Epithelial cell of esophagus (primary cell): ENCODE measurements around the gene HECW1.

Experiments used
- DNase-seq: peaks from one replicate; pipeline ENCODE4 v3.0.0; 2010; ENCODE audit warnings: low read depth
- H3K4me3 ChIP-seq: 2 replicates; pipeline ENCODE4 v1.5.1; 2011; ENCODE audit warnings: mild to moderate bottlenecking, low read length, control low read depth
- TF ChIP-seq, protein P1 (sequence below): IDR thresholded peaks from 2 replicates; pipeline ENCODE4 v1.5.1; 2011; ENCODE audit warnings: low read depth, mild to moderate bottlenecking, low read length, control low read depth, inconsistent platforms; ENCODE audit not compliant: insufficient read depth; ENCODE audit errors: missing control alignments

Gene HECW1

DNA sequence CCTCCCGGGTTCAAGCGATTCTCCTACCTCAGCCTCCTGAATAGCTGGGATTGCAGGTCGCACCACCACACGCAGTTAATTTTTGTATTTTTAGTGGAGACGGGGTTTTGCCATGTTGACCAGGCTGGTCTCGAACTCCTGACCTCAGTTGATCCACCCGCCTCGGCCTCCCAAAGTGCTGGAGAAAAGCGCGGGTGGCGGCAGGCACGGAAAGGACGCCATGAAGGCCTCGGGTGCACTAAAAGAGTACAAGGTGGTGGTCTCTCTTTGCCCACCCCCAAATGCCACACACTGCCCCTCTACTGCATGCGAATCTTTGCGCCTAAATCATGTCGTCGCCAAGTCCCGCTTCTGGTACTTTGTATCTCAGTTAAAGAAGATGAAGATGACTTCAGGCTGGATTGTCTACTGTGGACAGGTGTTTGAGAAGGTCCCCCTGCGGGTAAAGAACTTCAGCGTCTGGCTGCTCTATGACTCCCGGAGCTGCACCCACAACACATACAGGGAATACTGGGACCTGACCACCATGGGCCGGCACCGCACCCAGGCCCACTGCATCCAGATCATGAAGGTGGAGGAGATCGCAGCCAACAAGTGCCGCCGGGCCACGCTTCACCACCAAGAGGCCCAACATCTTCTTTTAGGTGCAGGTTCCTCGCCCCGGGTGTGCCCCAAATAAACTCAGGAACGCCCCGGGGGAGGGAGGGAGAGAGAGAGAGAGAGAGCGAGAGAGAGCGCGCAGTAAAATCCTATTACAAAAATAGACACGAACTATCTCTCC, 161.7 kb downstream of the HECW1 start:
- H3K4me3 ChIP-seq: no peak overlapping the region
- TF ChIP-seq, protein P1, sequence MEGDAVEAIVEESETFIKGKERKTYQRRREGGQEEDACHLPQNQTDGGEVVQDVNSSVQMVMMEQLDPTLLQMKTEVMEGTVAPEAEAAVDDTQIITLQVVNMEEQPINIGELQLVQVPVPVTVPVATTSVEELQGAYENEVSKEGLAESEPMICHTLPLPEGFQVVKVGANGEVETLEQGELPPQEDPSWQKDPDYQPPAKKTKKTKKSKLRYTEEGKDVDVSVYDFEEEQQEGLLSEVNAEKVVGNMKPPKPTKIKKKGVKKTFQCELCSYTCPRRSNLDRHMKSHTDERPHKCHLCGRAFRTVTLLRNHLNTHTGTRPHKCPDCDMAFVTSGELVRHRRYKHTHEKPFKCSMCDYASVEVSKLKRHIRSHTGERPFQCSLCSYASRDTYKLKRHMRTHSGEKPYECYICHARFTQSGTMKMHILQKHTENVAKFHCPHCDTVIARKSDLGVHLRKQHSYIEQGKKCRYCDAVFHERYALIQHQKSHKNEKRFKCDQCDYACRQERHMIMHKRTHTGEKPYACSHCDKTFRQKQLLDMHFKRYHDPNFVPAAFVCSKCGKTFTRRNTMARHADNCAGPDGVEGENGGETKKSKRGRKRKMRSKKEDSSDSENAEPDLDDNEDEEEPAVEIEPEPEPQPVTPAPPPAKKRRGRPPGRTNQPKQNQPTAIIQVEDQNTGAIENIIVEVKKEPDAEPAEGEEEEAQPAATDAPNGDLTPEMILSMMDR: no peak
- DNase-seq: no peak

DNA sequence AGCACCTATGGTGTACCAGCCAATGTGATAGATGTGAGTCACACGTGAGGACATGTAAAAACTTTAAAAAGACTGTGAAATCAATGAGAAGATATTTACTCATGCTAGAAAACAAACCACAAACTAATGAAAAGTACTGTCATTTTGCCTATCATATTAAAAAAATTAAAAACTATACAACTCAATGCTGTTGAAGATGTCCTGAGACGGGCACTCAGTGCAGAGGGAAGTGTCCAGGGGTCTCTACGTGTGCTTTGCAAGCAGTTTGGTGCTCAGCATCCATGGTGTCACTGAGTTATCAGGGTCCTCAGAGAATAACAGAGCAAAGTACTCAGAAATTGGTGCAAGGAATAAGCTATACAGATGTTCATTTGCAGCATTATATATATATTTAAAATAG, 162.3 kb downstream of the HECW1 start:
- TF ChIP-seq, protein P1: no peak
- DNase-seq: no peak

DNA sequence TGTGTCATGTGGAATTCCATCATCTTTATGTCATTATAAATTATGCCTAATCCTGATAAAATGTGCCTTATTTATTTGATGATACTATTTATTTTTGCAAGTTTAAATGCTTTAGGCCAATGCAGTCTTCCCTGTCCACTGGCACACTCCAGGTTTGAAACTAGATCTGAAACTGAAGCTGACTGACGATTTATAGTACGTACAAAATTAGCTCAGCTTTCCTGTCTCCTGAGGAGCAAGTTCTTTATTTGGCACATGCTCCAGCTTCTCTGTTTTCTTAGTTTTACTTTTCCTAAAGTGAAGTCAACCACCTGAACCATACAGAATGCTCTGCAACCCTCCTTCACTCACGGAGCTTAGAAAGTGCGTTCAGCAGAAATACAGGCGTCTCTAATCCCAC, 164.1 kb downstream of the HECW1 start:
- H3K4me3 ChIP-seq: no peak overlapping the region
- DNase-seq: no peak
- TF ChIP-seq, protein P1: no peak

More for the DNA sequence above, 162.3 kb downstream of the HECW1 start:
- H3K4me3 ChIP-seq: no peak overlapping the region

DNA sequence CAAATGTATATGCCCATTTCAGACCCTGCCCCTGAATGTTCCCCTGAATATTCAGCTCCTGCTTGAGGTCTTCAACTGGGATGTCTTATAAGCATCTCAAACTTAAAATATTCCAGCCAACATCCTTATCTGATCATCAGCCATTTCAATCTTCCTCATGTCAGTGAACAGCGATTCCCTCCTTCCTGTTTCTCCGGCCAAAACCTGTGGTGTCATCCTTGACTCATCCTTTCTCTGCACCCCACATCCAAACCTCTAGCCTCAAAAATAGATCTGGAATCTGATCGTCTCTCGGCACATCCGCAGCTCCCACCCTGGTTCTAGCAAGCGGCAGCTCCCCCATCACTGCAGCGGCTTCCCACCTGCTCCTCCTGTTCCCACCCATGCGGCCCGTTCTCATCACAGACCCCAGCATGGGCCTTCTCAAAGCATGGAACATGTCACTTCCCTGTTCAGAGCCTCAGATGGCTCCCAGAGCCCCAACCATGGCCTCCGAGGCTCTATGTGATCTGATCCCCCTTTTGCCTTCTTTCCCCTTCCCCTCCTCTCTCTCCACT, 165.7 kb downstream of the HECW1 start:
- DNase-seq: no peak
- H3K4me3 ChIP-seq: no peak overlapping the region
- TF ChIP-seq, protein P1: no peak

DNA sequence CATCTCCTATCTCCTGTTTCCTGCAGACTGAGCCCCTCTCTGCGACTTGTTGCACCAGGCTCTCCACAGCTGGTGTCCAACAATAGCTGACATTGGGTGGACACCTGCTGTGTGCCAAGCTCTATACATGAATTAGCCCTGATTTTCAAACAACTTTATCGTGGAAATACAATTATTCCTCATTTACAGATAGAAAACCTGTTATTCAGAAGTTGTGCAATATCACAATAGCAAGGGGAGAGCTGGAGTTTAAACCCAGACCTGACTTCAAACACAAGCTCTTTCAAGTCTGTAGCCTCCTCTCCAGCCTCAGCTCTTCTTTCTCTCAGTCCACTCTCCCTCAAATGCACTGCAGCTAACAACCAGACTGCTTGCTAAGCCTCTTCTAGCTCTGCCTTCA, 168.8 kb downstream of the HECW1 start:
- H3K4me3 ChIP-seq: no peak overlapping the region
- DNase-seq: no peak
- TF ChIP-seq, protein P1: no peak

DNA sequence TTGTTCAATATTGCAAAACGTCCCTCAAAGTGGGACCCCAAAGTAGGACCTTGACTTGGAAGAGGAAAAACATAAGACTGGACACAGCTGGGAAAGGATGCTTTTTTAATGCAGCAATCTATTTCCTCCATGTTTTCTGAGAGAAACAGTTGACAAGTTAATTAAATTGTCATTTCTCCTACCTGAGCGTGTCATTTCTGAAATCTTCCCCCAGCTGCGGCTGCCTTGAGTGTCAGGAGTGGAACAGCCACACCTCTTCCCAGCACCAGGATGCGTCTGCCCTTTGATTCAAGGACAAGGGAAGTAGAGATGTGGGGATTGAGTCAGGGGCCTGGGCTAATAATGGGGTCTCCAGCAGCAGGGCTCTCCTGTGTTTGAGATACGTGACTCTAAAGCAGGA, 171.3 kb downstream of the HECW1 start:
- TF ChIP-seq, protein P1: no peak
- H3K4me3 ChIP-seq: no peak overlapping the region
- no peak for DNase-seq

DNA sequence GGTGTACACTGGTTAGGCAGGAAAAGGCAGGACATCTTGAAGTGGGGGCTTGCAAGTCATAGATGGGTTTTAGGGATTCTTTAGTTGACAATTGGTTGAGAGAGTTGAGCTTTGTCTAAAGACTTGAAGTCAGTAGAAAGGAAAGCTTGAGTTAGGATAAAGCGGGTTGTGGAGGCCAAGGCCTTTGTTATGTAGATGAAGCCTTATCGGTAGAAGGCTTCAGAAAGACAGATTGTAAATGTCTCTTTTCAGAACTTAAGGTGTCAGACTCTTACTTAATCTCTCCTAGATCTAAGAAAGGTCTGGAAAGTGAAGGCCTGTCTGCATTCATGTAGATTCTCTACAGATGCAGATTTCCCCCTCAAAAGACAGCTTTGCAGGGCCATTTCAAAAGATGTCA, 177.4 kb downstream of the HECW1 start:
- no peak overlapping the region for H3K4me3 ChIP-seq
- TF ChIP-seq, protein P1: no peak
- no peak for DNase-seq
